ENCODE results near the gene SLC1A3. TPM values are rescaled to one million over a fixed set of nuclear protein-coding genes. Genes with fewer than 3 reads are reported as not detected.

Gene SLC1A3
- total and polyA plus RNA-seq, 10 of the 15 experiments (the other 5 are each of a cell fraction or from before 2014, with no cell fraction given) = 0.23 to 4.4 (median 3.3) TPM

GRCh38 chr5:36712706-36713105, 106.3 kb downstream of the SLC1A3 start:
- peaks cover 10% of the 10 kb centered on the region for H3K79me2 ChIP-seq (ENCODE audit: control insufficient read depth, insufficient read depth, low read length)
- peaks cover 2% of the 10 kb centered on the region for H3K9me3 ChIP-seq (replicated peaks; ENCODE audit: control insufficient read depth, insufficient read depth, low read length)
- in situ Hi-C loops (cut with MboI) (no loop called here), intact Hi-C loops (cut with micrococcal nuclease; ENCODE audit: unreplicated experiment) (no loop called here)
- CTCF ChIA-PET = interaction anchor here (1.0 to 2.0 kb wide), 5 partner anchors 10 to 155 kb away, joined by 3 to 7 read pairs (median 3); no protein-coding TSS in a partner anchor
- POLR2A ChIA-PET = interaction anchor here (0.9 to 1.5 kb wide), 4 partner anchors 10 to 19 kb away, joined by 3 read pairs; no protein-coding TSS in a partner anchor
- BruUV-seq (replicated peaks) = no TSS peak
- no peaks in the 10 kb centered on the region for H3K27me3 ChIP-seq (replicated peaks in 1 of 2; ENCODE audit: control insufficient read depth in 2 of 2, insufficient read depth in 2 of 2, low read length in 1 of 2)
- SMC1A ChIA-PET (ENCODE audit: uncharacterized antibody, unreplicated experiment) = interaction anchor here (0.6 to 2.8 kb wide), 5 partner anchors 9 to 293 kb away, joined by 3 to 17 read pairs (median 4); no protein-coding TSS in a partner anchor
- no peak overlapping the region for H3K4me3 ChIP-seq
- DNase-seq (ENCODE audit: low read depth, low spot score) = no peak
- no peak for FAIRE-seq
- RAD21 ChIA-PET (ENCODE audit: unreplicated experiment) = interaction anchor here (0.8 kb wide), 1 partner anchor 16 kb away, joined by 3 read pairs; no protein-coding TSS in a partner anchor
- H3K9ac ChIP-seq (ENCODE audit: control insufficient read depth, insufficient read depth, low read length) = no peak overlapping the region
- WGBS (ENCODE audit: insufficient coverage, insufficient replicate concordance, low lambda C conversion rate, missing lambda C conversion rate) = 49% methylated on average over 3 of the region's 3 CpGs
- no peaks in the 10 kb centered on the region for H4K20me1 ChIP-seq (ENCODE audit: control insufficient read depth, insufficient read depth)
- TF ChIP-seq, protein P1, sequence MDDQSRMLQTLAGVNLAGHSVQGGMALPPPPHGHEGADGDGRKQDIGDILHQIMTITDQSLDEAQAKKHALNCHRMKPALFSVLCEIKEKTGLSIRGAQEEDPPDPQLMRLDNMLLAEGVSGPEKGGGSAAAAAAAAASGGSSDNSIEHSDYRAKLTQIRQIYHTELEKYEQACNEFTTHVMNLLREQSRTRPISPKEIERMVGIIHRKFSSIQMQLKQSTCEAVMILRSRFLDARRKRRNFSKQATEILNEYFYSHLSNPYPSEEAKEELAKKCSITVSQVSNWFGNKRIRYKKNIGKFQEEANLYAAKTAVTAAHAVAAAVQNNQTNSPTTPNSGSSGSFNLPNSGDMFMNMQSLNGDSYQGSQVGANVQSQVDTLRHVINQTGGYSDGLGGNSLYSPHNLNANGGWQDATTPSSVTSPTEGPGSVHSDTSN (IDR thresholded peaks at IDR 0.05; ENCODE audit: insufficient replicate concordance, low read depth, low read length) = no peak
- TF ChIP-seq, protein P2, sequence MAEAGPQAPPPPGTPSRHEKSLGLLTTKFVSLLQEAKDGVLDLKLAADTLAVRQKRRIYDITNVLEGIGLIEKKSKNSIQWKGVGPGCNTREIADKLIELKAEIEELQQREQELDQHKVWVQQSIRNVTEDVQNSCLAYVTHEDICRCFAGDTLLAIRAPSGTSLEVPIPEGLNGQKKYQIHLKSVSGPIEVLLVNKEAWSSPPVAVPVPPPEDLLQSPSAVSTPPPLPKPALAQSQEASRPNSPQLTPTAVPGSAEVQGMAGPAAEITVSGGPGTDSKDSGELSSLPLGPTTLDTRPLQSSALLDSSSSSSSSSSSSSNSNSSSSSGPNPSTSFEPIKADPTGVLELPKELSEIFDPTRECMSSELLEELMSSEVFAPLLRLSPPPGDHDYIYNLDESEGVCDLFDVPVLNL (IDR thresholded peaks at IDR 0.05; ENCODE audit: low read depth, low read length) = no peak
- TF ChIP-seq MLLT1 (IDR thresholded peaks at IDR 0.05) (no peak), SMARCA5 (IDR thresholded peaks at IDR 0.05) (no peak), SREBF2 (IDR thresholded peaks at IDR 0.05; ENCODE audit: low read length) (no peak), SP1 (IDR thresholded peaks at IDR 0.05; ENCODE audit: low read depth, low read length) (no peak), KLF5 (IDR thresholded peaks at IDR 0.05; ENCODE audit: partially characterized antibody) (no peak)
- no peak overlapping the region for H3K27ac ChIP-seq (ENCODE audit: control insufficient read depth, insufficient read depth)
- ATAC-seq = no peak
- no peak overlapping the region for H3K4me2 ChIP-seq (ENCODE audit: control insufficient read depth, insufficient read depth)
- no peak overlapping the region for H2AFZ ChIP-seq (ENCODE audit: control insufficient read depth, low read depth, low read length)
- peaks cover 0 to 6% of the 10 kb centered on the region in 2 experiments; a peak in 2 of 4 replicates for H3K36me3 ChIP-seq (ENCODE audit: control insufficient read depth in 2 of 2, insufficient read depth in 2 of 2, low read length in 1 of 2)
- no peaks in the 10 kb centered on the region for H3K4me1 ChIP-seq (ENCODE audit: control insufficient read depth, insufficient read depth, low read length)
